ENCODE results near the gene HOXC9.

Gene HOXC9

DNA sequence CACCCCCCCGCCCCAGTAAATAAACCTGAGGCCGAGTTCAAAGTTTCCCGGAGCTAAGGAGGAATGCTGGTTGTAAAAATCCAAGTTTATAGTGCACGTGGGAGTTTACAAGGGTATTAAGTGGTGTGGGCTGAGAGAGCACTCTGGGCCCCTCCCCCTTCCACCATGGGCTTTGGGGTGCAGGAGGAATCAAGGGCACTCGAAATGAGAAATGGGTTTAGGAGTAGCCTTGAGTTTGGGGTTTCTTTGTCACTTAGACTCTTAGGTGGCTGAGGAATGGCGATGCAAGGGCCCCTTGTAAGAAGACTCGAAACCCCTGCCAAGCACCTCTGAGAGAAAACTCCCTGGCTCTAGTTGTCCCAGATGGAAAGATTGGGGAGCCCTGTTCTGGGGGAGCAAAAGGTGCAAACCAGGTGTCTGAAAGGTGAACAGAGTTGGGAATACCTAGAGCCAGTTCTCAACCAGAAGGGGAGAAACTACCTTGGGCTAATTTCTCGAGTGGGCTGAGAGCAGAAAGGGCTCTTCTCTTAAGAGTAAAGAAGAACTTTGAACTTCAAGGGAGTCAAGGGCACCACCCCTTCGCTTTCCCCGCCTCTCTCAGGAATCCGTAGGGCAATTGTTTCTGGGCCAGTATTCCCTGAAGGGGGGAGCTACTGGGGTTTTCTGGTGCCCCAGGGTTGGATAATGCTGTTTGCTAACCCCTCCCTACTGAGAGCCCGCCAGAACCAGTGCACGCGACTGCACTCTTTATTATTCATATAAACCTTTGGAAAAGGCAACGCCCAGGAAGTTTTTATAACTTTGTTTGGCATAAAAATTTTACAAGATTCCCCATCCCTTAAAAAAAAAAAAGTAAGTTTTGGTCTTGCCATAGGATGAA, 21.2 kb upstream of the HOXC9 start (continued):
- TF ChIP-seq ZEB2 (tag by site-specific recombination; IDR thresholded peaks at IDR 0.05) = peak; percentile 42; the same call in 1 of the 2 replicates
- no peak for TF ChIP-seq ZSCAN23 (tag by site-specific recombination; IDR thresholded peaks at IDR 0.05)
- TF ChIP-seq, protein P1, sequence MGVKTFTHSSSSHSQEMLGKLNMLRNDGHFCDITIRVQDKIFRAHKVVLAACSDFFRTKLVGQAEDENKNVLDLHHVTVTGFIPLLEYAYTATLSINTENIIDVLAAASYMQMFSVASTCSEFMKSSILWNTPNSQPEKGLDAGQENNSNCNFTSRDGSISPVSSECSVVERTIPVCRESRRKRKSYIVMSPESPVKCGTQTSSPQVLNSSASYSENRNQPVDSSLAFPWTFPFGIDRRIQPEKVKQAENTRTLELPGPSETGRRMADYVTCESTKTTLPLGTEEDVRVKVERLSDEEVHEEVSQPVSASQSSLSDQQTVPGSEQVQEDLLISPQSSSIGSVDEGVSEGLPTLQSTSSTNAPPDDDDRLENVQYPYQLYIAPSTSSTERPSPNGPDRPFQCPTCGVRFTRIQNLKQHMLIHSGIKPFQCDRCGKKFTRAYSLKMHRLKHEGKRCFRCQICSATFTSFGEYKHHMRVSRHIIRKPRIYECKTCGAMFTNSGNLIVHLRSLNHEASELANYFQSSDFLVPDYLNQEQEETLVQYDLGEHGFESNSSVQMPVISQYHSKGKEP (tag by site-specific recombination; IDR thresholded peaks at IDR 0.05) = 0 out of 2 replicates have a peak, but pooled peaks have one; percentile 7
- TF ChIP-seq, protein P2, sequence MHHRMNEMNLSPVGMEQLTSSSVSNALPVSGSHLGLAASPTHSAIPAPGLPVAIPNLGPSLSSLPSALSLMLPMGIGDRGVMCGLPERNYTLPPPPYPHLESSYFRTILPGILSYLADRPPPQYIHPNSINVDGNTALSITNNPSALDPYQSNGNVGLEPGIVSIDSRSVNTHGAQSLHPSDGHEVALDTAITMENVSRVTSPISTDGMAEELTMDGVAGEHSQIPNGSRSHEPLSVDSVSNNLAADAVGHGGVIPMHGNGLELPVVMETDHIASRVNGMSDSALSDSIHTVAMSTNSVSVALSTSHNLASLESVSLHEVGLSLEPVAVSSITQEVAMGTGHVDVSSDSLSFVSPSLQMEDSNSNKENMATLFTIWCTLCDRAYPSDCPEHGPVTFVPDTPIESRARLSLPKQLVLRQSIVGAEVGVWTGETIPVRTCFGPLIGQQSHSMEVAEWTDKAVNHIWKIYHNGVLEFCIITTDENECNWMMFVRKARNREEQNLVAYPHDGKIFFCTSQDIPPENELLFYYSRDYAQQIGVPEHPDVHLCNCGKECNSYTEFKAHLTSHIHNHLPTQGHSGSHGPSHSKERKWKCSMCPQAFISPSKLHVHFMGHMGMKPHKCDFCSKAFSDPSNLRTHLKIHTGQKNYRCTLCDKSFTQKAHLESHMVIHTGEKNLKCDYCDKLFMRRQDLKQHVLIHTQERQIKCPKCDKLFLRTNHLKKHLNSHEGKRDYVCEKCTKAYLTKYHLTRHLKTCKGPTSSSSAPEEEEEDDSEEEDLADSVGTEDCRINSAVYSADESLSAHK (tag by site-specific recombination; IDR thresholded peaks at IDR 0.05) = peak; percentile 86
- TF ChIP-seq ZNF433 (tag by site-specific recombination; IDR thresholded peaks at IDR 0.05; ENCODE audit: low read depth) = no peak
- TF ChIP-seq KLF7 (tag by site-specific recombination; IDR thresholded peaks at IDR 0.05; ENCODE audit: borderline replicate concordance) = peak; percentile 94; the same call in 1 of the 2 replicates
- TF ChIP-seq ZNF660 (tag by site-specific recombination; IDR thresholded peaks at IDR 0.05) = peak; percentile 72; the same call in 1 of the 2 replicates
- TF ChIP-seq, protein P3, sequence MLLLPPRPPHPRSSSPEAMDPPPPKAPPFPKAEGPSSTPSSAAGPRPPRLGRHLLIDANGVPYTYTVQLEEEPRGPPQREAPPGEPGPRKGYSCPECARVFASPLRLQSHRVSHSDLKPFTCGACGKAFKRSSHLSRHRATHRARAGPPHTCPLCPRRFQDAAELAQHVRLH (tag by site-specific recombination; IDR thresholded peaks at IDR 0.05) = 0 out of 2 replicates have a peak, but pooled peaks have one; percentile 12
- TF ChIP-seq, protein P4, sequence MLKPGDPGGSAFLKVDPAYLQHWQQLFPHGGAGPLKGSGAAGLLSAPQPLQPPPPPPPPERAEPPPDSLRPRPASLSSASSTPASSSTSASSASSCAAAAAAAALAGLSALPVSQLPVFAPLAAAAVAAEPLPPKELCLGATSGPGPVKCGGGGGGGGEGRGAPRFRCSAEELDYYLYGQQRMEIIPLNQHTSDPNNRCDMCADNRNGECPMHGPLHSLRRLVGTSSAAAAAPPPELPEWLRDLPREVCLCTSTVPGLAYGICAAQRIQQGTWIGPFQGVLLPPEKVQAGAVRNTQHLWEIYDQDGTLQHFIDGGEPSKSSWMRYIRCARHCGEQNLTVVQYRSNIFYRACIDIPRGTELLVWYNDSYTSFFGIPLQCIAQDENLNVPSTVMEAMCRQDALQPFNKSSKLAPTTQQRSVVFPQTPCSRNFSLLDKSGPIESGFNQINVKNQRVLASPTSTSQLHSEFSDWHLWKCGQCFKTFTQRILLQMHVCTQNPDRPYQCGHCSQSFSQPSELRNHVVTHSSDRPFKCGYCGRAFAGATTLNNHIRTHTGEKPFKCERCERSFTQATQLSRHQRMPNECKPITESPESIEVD (tag by site-specific recombination; IDR thresholded peaks at IDR 0.05) = peak; percentile 97
- TF ChIP-seq ZNF560 (tag by site-specific recombination; IDR thresholded peaks at IDR 0.05; ENCODE audit: borderline replicate concordance) = no peak
- TF ChIP-seq, protein P5, sequence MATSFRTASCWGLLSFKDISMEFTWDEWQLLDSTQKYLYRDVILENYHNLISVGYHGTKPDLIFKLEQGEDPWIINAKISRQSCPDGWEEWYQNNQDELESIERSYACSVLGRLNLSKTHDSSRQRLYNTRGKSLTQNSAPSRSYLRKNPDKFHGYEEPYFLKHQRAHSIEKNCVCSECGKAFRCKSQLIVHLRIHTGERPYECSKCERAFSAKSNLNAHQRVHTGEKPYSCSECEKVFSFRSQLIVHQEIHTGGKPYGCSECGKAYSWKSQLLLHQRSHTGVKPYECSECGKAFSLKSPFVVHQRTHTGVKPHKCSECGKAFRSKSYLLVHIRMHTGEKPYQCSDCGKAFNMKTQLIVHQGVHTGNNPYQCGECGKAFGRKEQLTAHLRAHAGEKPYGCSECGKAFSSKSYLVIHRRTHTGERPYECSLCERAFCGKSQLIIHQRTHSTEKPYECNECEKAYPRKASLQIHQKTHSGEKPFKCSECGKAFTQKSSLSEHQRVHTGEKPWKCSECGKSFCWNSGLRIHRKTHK (tag by site-specific recombination; IDR thresholded peaks at IDR 0.05) = no peak
- TF ChIP-seq EGR2 (tag by site-specific recombination; IDR thresholded peaks at IDR 0.05; ENCODE audit: low read depth) = peak; percentile 82; the same call in 1 of the 2 replicates
- peak; percentile 58 for TF ChIP-seq FEZF1 (tag by site-specific recombination; IDR thresholded peaks at IDR 0.05)
- no peak for TF ChIP-seq ZFP3 (tag by site-specific recombination; IDR thresholded peaks at IDR 0.05; ENCODE audit: low read depth)
- TF ChIP-seq ZNF112 (tag by site-specific recombination; IDR thresholded peaks at IDR 0.05) = no peak
- 0 out of 2 replicates have a peak, but pooled peaks have one; percentile 8 for TF ChIP-seq ZNF366 (tag by site-specific recombination; conservative IDR thresholded peaks at IDR 0.05)
- peak; percentile 71 for TF ChIP-seq GLIS2 (tag by site-specific recombination; IDR thresholded peaks at IDR 0.05)
- no peak for TF ChIP-seq ZFP41 (tag by site-specific recombination; IDR thresholded peaks at IDR 0.05; ENCODE audit: borderline replicate concordance)
- TF ChIP-seq, protein P6, sequence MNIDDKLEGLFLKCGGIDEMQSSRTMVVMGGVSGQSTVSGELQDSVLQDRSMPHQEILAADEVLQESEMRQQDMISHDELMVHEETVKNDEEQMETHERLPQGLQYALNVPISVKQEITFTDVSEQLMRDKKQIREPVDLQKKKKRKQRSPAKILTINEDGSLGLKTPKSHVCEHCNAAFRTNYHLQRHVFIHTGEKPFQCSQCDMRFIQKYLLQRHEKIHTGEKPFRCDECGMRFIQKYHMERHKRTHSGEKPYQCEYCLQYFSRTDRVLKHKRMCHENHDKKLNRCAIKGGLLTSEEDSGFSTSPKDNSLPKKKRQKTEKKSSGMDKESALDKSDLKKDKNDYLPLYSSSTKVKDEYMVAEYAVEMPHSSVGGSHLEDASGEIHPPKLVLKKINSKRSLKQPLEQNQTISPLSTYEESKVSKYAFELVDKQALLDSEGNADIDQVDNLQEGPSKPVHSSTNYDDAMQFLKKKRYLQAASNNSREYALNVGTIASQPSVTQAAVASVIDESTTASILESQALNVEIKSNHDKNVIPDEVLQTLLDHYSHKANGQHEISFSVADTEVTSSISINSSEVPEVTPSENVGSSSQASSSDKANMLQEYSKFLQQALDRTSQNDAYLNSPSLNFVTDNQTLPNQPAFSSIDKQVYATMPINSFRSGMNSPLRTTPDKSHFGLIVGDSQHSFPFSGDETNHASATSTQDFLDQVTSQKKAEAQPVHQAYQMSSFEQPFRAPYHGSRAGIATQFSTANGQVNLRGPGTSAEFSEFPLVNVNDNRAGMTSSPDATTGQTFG (tag by site-specific recombination; IDR thresholded peaks at IDR 0.05; ENCODE audit: borderline replicate concordance) = no peak
- TF ChIP-seq, protein P7, sequence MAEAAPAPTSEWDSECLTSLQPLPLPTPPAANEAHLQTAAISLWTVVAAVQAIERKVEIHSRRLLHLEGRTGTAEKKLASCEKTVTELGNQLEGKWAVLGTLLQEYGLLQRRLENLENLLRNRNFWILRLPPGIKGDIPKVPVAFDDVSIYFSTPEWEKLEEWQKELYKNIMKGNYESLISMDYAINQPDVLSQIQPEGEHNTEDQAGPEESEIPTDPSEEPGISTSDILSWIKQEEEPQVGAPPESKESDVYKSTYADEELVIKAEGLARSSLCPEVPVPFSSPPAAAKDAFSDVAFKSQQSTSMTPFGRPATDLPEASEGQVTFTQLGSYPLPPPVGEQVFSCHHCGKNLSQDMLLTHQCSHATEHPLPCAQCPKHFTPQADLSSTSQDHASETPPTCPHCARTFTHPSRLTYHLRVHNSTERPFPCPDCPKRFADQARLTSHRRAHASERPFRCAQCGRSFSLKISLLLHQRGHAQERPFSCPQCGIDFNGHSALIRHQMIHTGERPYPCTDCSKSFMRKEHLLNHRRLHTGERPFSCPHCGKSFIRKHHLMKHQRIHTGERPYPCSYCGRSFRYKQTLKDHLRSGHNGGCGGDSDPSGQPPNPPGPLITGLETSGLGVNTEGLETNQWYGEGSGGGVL (tag by site-specific recombination; IDR thresholded peaks at IDR 0.05) = peak; percentile 25; the same call in 1 of the 2 replicates
- TF ChIP-seq SP2 (tag by site-specific recombination; IDR thresholded peaks at IDR 0.05) = peak; percentile 58
- TF ChIP-seq MZF1 (tag by site-specific recombination; IDR thresholded peaks at IDR 0.05; ENCODE audit: borderline replicate concordance) = peak; percentile 91
- peak; percentile 83 for TF ChIP-seq ZNF341 (tag by site-specific recombination; IDR thresholded peaks at IDR 0.05; ENCODE audit: low read depth)
- TF ChIP-seq ZNF174 (tag by site-specific recombination; IDR thresholded peaks at IDR 0.05) = no peak
- no peak for TF ChIP-seq ZNF544 (tag by site-specific recombination; IDR thresholded peaks at IDR 0.05)
- TF ChIP-seq OSR2 (tag by site-specific recombination; IDR thresholded peaks at IDR 0.05) = peak; percentile 80

All from HEK293 (cell line).